ENCODE data around the gene SPEF1. TPM values are rescaled to one million over a fixed set of nuclear protein-coding genes. Genes with fewer than 3 reads are reported as not detected.

SPEF1 gene
- total and polyA plus RNA-seq, 12 donors: 0.07 to 0.47 (median 0.23) TPM; not detected in 4

DNA sequence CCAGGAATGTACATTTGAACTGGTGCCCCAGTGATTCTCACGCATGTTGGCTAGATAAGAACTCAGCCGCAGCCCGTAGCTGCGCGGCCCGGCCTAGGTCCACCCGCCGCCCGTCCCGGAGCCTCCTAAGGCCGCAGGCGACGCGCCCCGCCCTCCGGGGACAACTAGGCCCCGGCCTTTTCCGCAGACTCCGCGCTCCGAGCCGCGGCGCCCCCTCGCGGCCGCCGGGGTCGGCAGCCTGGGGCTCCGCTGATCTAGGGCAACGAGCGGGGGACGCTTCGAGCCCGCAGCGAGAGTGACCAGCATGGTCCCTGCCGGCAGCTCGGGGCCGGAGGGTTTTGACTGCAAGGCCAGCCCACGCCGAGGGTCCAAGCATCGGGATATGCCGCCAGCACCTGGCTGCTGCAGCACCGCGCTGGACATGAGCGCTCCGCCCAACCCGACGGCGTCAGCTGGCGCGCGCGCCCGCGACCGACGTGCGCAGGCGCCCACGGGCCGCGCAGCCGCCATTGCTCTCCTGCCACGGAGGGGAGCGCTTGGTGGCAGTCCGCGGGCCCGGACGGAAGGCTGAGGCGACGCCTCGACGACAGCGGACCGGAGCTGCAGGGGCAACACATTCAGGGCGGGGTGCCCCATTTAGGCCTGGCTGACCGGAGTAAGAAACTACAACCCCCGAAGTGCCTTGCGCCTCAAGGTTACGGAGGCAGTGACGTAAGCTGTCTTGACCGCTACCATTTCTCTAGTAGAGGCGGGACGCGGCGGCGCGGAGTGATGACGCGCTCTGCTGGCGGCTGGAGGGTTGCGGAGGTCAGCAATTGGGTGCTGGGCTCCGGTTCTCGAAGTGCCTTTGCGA, 39.0 kb upstream of the SPEF1 start, which contains the start of gene AP5S1:
Gene AP5S1, plus strand, starts transcription at position 500 of the 853 bp plus-strand sequence. CDS start 1,571 bp downstream, outside the sequence.
- 0% methylated on average over 96 of the region's 96 CpGs for WGBS, 2 donors
- ATAC-seq (peak; percentile 90 to 95 (median 92)), DNase-seq (peak; percentile 97 to 98)
- peak; percentile 92 to 100 (median 99) for TF ChIP-seq CTCF (IDR thresholded peaks at IDR 0.05)
- intact Hi-C loops (cut with DNase I): loop anchor here in 9 of 10 donors (1.0 to 5.0 kb wide), 5 partner anchors 27 to 38 kb away; partner anchors contain the start of genes CENPB (in 7 of the 9), MAVS (in 1 of the 9) and SPEF1 (in 1 of the 9)
- Histone ChIP-seq H3K4me1 (peaks cover 3 to 38% (median 34%) of the 10 kb centered on the region in 9 donors), H3K27me3 (no peaks in the 10 kb centered on the region), H3K4me3 (peak within 1 kb of the TSS; percentile 65 to 81 (median 78)), H3K27ac (peak within 1 kb of the TSS; percentile 94 to 100 (median 98)), H3K36me3 (peaks cover 0 to 35% (median 13%) of the 10 kb centered on the region in 9 donors), H3K9me3 (no peaks in the 10 kb centered on the region)

DNA sequence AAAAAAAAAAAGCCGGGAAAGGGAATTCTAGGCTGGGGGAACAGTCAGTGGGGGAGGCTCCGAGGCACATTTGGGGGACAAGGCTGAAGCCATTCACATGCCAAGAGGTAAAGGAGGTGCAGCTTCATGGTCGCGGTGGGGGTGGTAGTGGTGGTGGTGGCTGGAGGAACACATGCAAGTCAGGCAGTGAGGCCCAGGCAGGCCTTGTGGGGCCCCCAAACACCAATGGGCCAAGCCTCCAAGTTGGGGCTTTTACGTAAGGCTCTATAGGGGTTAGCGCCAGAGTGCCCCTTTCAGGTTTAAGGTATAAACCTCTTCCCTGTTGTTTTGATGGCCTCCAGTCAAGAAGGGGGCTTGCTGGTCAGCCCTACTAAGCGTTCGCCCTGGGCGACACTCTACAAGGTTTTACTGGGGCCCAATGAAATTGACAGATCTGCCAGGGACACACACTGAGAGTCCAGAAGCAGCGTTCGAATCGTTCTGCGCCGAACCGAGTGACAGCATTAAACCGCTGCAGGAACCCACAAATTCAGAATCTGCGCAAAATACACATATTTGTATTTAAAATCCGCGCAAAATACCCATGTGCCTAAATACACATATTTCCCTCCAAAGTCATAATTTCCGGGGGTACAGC, 38.3 kb upstream of the SPEF1 start:
- ATAC-seq: no peak
- DNase-seq: peak in 1 of 2 donors; percentile 30
- Histone ChIP-seq H3K27me3 (no peaks in the 10 kb centered on the region), H3K4me1 (peaks cover 3 to 38% (median 29%) of the 10 kb centered on the region in 9 donors), H3K4me3 (peak overlapping the region; percentile 65 to 81 (median 78)), H3K27ac (peak overlapping the region; percentile 94 to 100 (median 98)), H3K36me3 (peaks cover 0 to 28% (median 13%) of the 10 kb centered on the region in 9 donors), H3K9me3 (no peaks in the 10 kb centered on the region)
- intact Hi-C loops (cut with DNase I): loop anchor here (1.0 to 5.0 kb wide), 5 partner anchors 27 to 37 kb away; partner anchors contain the start of genes CENPB (in 9 of the 10), MAVS (in 1 of the 10) and SPEF1 (in 1 of the 10)
- no peak for TF ChIP-seq CTCF (IDR thresholded peaks at IDR 0.05)
- WGBS, 2 donors: 62 to 64% methylated on average over 19 to 20 of the region's 20 CpGs

DNA sequence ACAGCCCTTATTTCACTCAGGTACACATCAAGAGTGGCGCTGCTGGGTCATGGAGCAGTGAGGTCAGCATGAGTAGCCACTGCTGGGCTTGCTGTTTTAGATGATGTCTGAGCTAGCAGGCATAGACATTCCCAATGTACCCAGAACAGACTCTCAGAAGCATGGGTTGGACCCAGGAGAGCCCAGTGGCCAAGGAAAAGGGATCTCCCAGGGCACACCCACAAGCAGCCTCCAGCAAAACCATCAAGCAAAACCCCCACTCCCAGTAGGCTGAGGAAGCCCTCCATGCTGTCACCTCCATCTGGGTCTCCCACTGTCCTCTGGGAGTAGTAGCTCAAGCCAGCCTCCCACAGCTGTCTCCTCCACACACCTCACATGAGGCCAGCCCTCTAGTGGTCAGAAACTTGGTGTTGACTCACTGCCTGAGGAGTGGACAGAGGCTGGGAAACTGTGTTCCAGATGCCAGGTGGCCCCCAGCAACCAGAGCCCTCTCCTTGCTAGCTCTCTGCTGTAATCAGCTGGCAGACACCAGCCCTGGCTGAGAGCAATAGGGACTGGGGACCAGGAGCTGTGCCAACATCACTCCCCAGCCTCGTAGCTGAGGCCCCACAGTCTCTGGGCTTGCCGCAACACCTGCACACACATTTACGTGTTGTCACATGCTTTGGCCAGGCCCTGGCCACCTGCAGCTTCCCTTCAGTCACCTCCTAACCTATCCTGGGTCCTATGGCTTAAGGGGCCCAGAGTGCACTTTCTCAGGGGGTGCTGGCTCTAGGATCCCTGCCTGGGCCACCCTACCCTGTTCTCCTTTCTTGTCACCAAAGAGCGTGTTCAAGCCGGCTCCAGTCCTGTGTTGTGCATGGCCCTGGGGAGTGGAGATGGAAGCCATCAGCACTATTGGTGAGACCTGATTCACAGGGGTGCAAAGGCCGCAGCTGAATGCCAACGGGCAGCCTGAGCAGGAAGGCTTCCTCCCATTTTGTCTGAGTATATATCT, 37.2 kb upstream of the SPEF1 start:
- 59 to 68% methylated on average over 8 of the region's 8 CpGs for WGBS, 2 donors
- Histone ChIP-seq H3K9me3 (no peaks in the 10 kb centered on the region), H3K36me3 (peaks cover 0 to 17% (median 10%) of the 10 kb centered on the region in 9 donors), H3K4me3 (no peak overlapping the region), H3K27me3 (no peaks in the 10 kb centered on the region), H3K27ac (peak overlapping the region in 9 of 10 donors; percentile 28 to 100 (median 98)), H3K4me1 (peaks cover 3 to 47% (median 29%) of the 10 kb centered on the region in 9 donors)
- ATAC-seq: peak in 7 of 8 donors; percentile 20 to 54 (median 32)
- intact Hi-C loops (cut with DNase I): loop anchor here in 2 of 10 donors (1.0 to 2.0 kb wide), 2 partner anchors 32 kb away; partner anchors contain the start of gene CENPB (in 2 of the 2)
- peak in 1 of 2 donors; percentile 78 for DNase-seq
- TF ChIP-seq CTCF (IDR thresholded peaks at IDR 0.05): peak; percentile 34 to 73 (median 66)

Data from heart right ventricle (tissue), 16 donors.